Neural cell (in vitro differentiated cells): ENCODE data around the gene ATP11C. TPM values are rescaled to one million over a fixed set of nuclear protein-coding genes. Genes with fewer than 3 reads are reported as not detected.

Experiments
- H2AFZ ChIP-seq: fragments of 200-600, 300-800 bp; sonication (generic), shearing (Covaris generic); 2 replicates; pipeline ENCODE4 v1.6.0; 2014; ENCODE audit warnings: low read depth, mild to moderate bottlenecking, antibody characterized with exemption, low read length, moderate library complexity
- H3F3A ChIP-seq: fragments of 200-600 bp; shearing (Covaris generic); 2 replicates; pipeline ENCODE4 v1.6.1; 2016; ENCODE audit warnings: mild to moderate bottlenecking, moderate library complexity, mixed read lengths, antibody characterized with exemption, low read length; ENCODE audit not compliant: insufficient read depth, poor library complexity, severe bottlenecking
- H3K27ac ChIP-seq: fragments of 200-600, 300-800 bp; sonication (generic), shearing (Covaris generic); 2 replicates; pipeline ENCODE4 v1.5.1; 2014; ENCODE audit warnings: mild to moderate bottlenecking, low read length, moderate library complexity
- H3K27me3 ChIP-seq: fragments of 300-800, 200-600 bp; sonication (generic), shearing (Covaris generic); 2 replicates; pipeline ENCODE4 v1.6.0; 2014; ENCODE audit warnings: mild to moderate bottlenecking, low read depth, low read length, moderate library complexity; ENCODE audit not compliant: insufficient read depth
- H3K36me3 ChIP-seq: fragments of 300-800, 200-600 bp; sonication (generic), shearing (Covaris generic); 2 replicates; pipeline ENCODE4 v1.5.1; 2014; ENCODE audit warnings: mild to moderate bottlenecking, antibody characterized with exemption, low read length, moderate library complexity; ENCODE audit not compliant: insufficient read depth
- H3K4me2 ChIP-seq: fragments of 300-800, 200-600 bp; sonication (generic), shearing (Covaris generic); 2 replicates; pipeline ENCODE4 v1.6.0; 2014; ENCODE audit warnings: mild to moderate bottlenecking, low read length
- H3K4me3 ChIP-seq: fragments of 300-800, 200-600 bp; sonication (generic), shearing (Covaris generic); 2 replicates; pipeline ENCODE4 v1.5.1; 2014; ENCODE audit warnings: mild to moderate bottlenecking, low read length, moderate library complexity
- H3K79me2 ChIP-seq: fragments of 200-600 bp; shearing (Covaris generic); replicated peaks from 2 replicates; pipeline ENCODE4 v1.6.0; 2014; ENCODE audit warnings: mild to moderate bottlenecking, low read length, moderate library complexity; ENCODE audit not compliant: insufficient read depth
- H3K9ac ChIP-seq: fragments of 300-800, 200-600 bp; sonication (generic), shearing (Covaris generic); 2 replicates; pipeline ENCODE4 v1.6.1; 2016; ENCODE audit warnings: mild to moderate bottlenecking, low read length, mixed read lengths
- H3K9me2 ChIP-seq: fragments of 200-600 bp; shearing (Covaris generic); 2 replicates; pipeline ENCODE4 v1.6.1; 2016; ENCODE audit warnings: mild to moderate bottlenecking, low read length, mixed read lengths; ENCODE audit not compliant: insufficient read depth
- H3K9me3 ChIP-seq: fragments of 200-600, 300-800 bp; sonication (generic), shearing (Covaris generic); 2 replicates; pipeline ENCODE4 v1.6.1; 2016; ENCODE audit warnings: mild to moderate bottlenecking, mixed run types, low read length, moderate library complexity, mixed read lengths
- H4K20me1 ChIP-seq: fragments of 200-600 bp; shearing (Covaris generic); 2 replicates; pipeline ENCODE4 v1.6.1; 2016; ENCODE audit warnings: mild to moderate bottlenecking, mixed run types; ENCODE audit not compliant: insufficient read depth
- CTCF ChIP-seq: fragments of 450-650 bp; IDR thresholded peaks from 2 replicates; pipeline ENCODE4 v1.5.1; 2014; ENCODE audit warnings: antibody characterized with exemption, mild to moderate bottlenecking, moderate library complexity; ENCODE audit not compliant: poor library complexity, severe bottlenecking
- EP300 ChIP-seq: fragments of 450-650 bp; conservative IDR thresholded peaks from 2 replicates; pipeline ENCODE4 v1.6.1; 2014; ENCODE audit warnings: antibody characterized with exemption, mild to moderate bottlenecking, moderate library complexity; ENCODE audit not compliant: poor library complexity, severe bottlenecking
- EZH2 ChIP-seq: fragments of 200-600, 300-800 bp; shearing (Covaris generic), sonication (generic); IDR thresholded peaks from 2 replicates; pipeline ENCODE4 v1.6.1; 2014; ENCODE audit warnings: antibody characterized with exemption, low read length, borderline replicate concordance, mild to moderate bottlenecking; ENCODE audit not compliant: insufficient read depth, poor library complexity, severe bottlenecking
- MXI1 ChIP-seq: fragments of 450-650 bp; conservative IDR thresholded peaks from 2 replicates; pipeline ENCODE4 v1.6.1; 2014; ENCODE audit warnings: antibody characterized with exemption, mild to moderate bottlenecking; ENCODE audit not compliant: poor library complexity, severe bottlenecking
- POLR2AphosphoS5 ChIP-seq: IDR thresholded peaks from 2 replicates; pipeline ENCODE4 v1.6.1; 2012
- RAD21 ChIP-seq: fragments of 450-650 bp; conservative IDR thresholded peaks from 2 replicates; pipeline ENCODE4 v1.6.1; 2014; ENCODE audit warnings: antibody characterized with exemption, mild to moderate bottlenecking, moderate library complexity
- REST ChIP-seq: IDR thresholded peaks from 2 replicates; pipeline ENCODE4 v1.6.1; 2012; ENCODE audit warnings: borderline replicate concordance
- SMC3 ChIP-seq: fragments of 450-650 bp; conservative IDR thresholded peaks from 2 replicates; pipeline ENCODE4 v1.6.1; 2014; ENCODE audit warnings: antibody characterized with exemption, mild to moderate bottlenecking, moderate library complexity; ENCODE audit not compliant: poor library complexity
- TAF1 ChIP-seq: IDR thresholded peaks from 2 replicates; pipeline ENCODE4 v1.6.1; 2012; ENCODE audit warnings: low read depth
- polyA plus RNA-seq: library from polyadenylated mRNA; depleted of rRNA; stranded (reverse); fragments of >200 nt; gene quantifications from 2 replicates; pipeline ENCODE4 v1.2.3, GENCODE V29; 2014

The ATP11C gene
- polyA plus RNA-seq, 1 donor from 2014 or later, result 111 TPM

- H3F3A ChIP-seq, result no peaks in the 10 kb centered on the region
- H3K36me3 ChIP-seq, result no peaks in the 10 kb centered on the region
- H3K4me2 ChIP-seq, result no peak overlapping the region
- no peaks in the 10 kb centered on the region for H3K79me2 ChIP-seq
- no peak overlapping the region for H3K4me3 ChIP-seq
- H3K9ac ChIP-seq, result no peak overlapping the region
- H3K27ac ChIP-seq, result no peak overlapping the region
- no peaks in the 10 kb centered on the region for H3K9me2 ChIP-seq
- TF ChIP-seq REST, result no peak
- TF ChIP-seq MXI1, result no peak
- TF ChIP-seq EP300, result no peak
- TF ChIP-seq SMC3, result no peak
- TF ChIP-seq CTCF, result no peak
- no peak for TF ChIP-seq RAD21
- no peak for TF ChIP-seq TAF1
- TF ChIP-seq EZH2, result no peak
- TF ChIP-seq POLR2AphosphoS5, result no peak
- H3K9me3 ChIP-seq, result no peaks in the 10 kb centered on the region
- H2AFZ ChIP-seq, result no peak overlapping the region
- no peaks in the 10 kb centered on the region for H4K20me1 ChIP-seq
- no peaks in the 10 kb centered on the region for H3K27me3 ChIP-seq
These were observed 162.5 kb downstream of the ATP11C start for GRCh38 chrX:139770366-139770765.

GRCh38 chrX:139766545-139766983 lies 166.3 kb downstream of the ATP11C start:
- H3K9ac ChIP-seq, result no peak overlapping the region
- H3K9me3 ChIP-seq, result no peaks in the 10 kb centered on the region
- TF ChIP-seq REST (no peak), TAF1 (no peak), EZH2 (no peak)
- H3K27ac ChIP-seq, result no peak overlapping the region
- H3K36me3 ChIP-seq, result no peaks in the 10 kb centered on the region
- no peaks in the 10 kb centered on the region for H3F3A ChIP-seq
- H3K4me3 ChIP-seq, result no peak overlapping the region
- no peaks in the 10 kb centered on the region for H3K9me2 ChIP-seq
- H4K20me1 ChIP-seq, result no peaks in the 10 kb centered on the region
- H3K27me3 ChIP-seq, result no peaks in the 10 kb centered on the region
- no peak overlapping the region for H3K4me2 ChIP-seq
- H3K79me2 ChIP-seq, result no peaks in the 10 kb centered on the region
- no peak overlapping the region for H2AFZ ChIP-seq
